T-helper 22 cell (primary cell): ENCODE measurements around the gene KCND3.

ENCODE experiments used
- DNase-seq: peaks from one replicate; pipeline ENCODE4 v3.0.0-alpha.2; 2020; ENCODE audit warnings: low read depth

Gene KCND3

GRCh38 chr1:111725192-111725591 lies 264.3 kb downstream of the KCND3 start:
- no peak for DNase-seq

DNA sequence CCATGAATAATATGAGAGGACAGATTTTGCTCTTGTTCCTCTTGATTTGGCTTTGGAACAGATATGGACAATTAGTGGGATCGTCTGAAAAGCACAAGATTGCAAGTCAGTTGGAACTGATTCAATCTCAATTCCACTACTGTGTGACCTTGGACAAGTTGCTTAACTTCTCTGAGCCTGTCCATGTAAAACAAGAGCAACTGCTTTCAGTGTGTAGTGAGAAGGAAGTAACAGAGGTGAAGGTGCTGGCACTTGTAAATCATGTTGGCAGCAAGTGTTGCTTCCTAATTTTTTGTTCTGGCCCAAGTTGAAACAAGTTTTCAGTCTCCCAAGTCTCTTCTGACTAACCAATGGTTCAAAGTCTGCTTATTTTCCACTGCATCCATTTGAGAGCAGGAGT lies 265.6 kb downstream of the KCND3 start:
- no peak for DNase-seq

GRCh38 chr1:111723091-111723806 lies 266.2 kb downstream of the KCND3 start:
- peak; percentile 55 for DNase-seq

GRCh38 chr1:111720977-111721786 lies 268.3 kb downstream of the KCND3 start:
- DNase-seq, result no peak
